Kidney epithelial cell (primary cell): ENCODE measurements around the gene SFMBT2. TPM values are rescaled to one million over a fixed set of nuclear protein-coding genes. Genes with fewer than 3 reads are reported as not detected.
"Not testable (repeated sequence)": the region's sequence is repeated elsewhere in the genome, so short reads cannot be mapped to it uniquely, and the experiment has no call there.

Source experiments
- DNase-seq: peaks from one replicate; pipeline ENCODE4 v3.0.0-alpha.2; 2010; ENCODE audit warnings: low read depth
- H3K27me3 ChIP-seq: 2 replicates; pipeline ENCODE4 v1.6.0; 2011; ENCODE audit warnings: low read length; ENCODE audit not compliant: control insufficient read depth, insufficient read depth
- H3K36me3 ChIP-seq: 2 replicates; pipeline ENCODE4 v1.5.1; 2011; ENCODE audit warnings: low read length; ENCODE audit not compliant: control insufficient read depth, insufficient read depth
- H3K4me3 ChIP-seq: 2 replicates; pipeline ENCODE4 v1.5.1; 2011; ENCODE audit warnings: low read depth, mild to moderate bottlenecking, control low read depth, low read length
- CTCF ChIP-seq: IDR thresholded peaks from 2 replicates; pipeline ENCODE4 v1.5.1; 2011; ENCODE audit warnings: mild to moderate bottlenecking, moderate library complexity, low read length, control low read depth, inconsistent platforms; ENCODE audit not compliant: insufficient read depth, poor library complexity, severe bottlenecking
- total RNA-seq: library from RNA; depleted of rRNA; stranded (reverse); fragments of >200 nt; gene quantifications from 2 replicates; pipeline ENCODE4 v1.2.3, GENCODE V29; 2015

SFMBT2 gene
- total RNA-seq, 1 donor from 2014 or later = 3.1 TPM

DNA sequence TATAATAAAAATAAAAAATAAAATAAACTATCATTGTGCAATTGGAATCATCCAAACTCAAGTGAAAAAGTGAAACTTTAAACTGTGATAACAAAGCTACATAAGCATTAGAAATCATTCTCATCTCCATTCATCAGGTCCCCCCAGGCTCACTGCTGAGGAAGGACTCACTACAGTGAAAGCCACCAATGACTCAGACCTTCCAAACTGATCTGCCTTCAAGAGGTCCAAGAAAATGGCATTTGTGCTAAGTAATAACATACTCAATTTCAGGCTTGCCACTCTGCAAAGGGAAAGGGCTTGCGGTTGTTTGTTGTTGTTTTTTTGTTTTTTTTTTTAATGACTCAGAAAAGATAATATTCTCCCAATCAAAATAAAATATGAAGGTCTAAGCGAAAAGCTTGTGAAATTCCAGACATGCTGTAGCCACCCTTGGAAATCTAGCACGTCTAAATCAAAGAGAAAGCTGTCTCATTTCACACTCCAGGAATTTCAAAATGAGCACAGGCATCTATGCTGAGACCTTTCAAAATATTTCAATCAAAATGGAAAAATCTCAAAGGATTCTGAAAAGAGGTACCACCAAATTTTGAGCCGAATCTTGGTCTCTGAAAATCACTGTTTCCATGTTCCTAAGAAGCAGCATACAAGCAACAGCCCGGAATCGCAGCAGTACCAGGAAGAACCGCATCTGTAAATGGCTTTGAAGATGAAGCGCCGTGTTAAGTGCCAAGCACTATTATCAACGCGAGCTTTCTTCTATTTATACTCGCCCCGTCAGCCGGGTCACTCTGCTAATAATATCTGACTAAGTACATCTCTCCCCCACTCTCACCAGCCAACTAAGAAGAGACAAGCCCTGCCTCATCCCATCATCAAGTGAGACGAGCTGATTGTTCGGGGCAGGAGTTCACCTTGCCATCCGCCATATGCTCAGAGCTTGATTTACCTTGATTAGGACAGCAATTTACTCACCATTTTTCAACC is 13.5 kb downstream of the SFMBT2 start:
- DNase-seq = no peak
- Histone ChIP-seq H3K36me3 (no peaks in the 10 kb centered on the region), H3K27me3 (no peaks in the 10 kb centered on the region), H3K4me3 (no peak overlapping the region)
- no peak for TF ChIP-seq CTCF

- not testable (repeated sequence) for H3K4me3 ChIP-seq
Observed at GRCh38 chr10:7392301-7392700, 18.5 kb downstream of the SFMBT2 start.

DNA sequence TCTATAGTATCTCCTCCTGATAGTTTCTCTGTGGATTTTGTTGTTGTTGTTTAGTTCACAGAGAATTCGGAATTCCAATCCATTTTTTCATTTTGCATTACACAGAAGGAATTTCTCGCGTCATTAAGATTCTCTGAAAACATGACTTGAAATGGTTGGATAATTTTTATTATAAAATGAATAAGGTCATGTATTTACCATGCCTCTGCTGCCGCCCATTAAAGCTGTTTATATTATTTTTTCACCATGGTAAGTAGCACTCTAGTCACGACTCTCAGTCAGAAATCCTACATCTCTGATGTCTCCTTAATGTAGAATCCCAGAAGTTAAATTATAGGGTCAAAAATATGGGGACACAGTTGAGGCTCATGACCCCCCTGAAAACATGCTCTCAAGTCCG is 19.1 kb downstream of the SFMBT2 start:
- H3K27me3 ChIP-seq = no peaks in the 10 kb centered on the region
- no peak for DNase-seq
- H3K4me3 ChIP-seq = no peak overlapping the region
- no peaks in the 10 kb centered on the region for H3K36me3 ChIP-seq
- TF ChIP-seq CTCF = no peak

More at GRCh38 chr10:7392301-7392700, 18.5 kb downstream of the SFMBT2 start:
- not testable (repeated sequence) for H3K36me3 ChIP-seq, H3K27me3 ChIP-seq, DNase-seq

- not testable (repeated sequence) for DNase-seq, H3K4me3 ChIP-seq
Observed at GRCh38 chr10:7390689-7391110, 20.1 kb downstream of the SFMBT2 start.

DNA sequence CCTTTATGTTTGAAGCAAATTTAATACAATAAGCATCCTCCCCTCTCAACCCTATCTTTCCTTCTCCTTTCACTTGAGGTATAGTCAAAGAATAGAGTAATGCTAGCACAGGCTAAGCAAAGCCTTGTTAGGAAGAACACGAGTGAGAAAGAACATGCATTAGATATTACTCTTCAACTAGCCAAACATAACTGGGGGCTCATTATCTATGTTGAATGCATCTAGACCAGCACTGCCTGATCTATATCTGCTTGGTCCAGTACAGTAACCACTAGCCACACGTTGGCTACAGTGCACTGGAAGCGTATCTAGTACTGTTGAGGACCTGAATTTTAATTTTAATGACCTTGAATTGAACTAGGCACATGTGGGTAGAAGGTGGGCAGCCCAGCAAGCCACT is 21.0 kb downstream of the SFMBT2 start:
- DNase-seq = no peak
- Histone ChIP-seq H3K27me3 (no peaks in the 10 kb centered on the region), H3K4me3 (no peak overlapping the region), H3K36me3 (no peaks in the 10 kb centered on the region)
- no peak for TF ChIP-seq CTCF

More at GRCh38 chr10:7390689-7391110, 20.1 kb downstream of the SFMBT2 start:
- not testable (repeated sequence) for H3K36me3 ChIP-seq, H3K27me3 ChIP-seq

- no peak for DNase-seq
- Histone ChIP-seq H3K4me3 (no peak overlapping the region), H3K27me3 (no peaks in the 10 kb centered on the region), H3K36me3 (no peaks in the 10 kb centered on the region)
- TF ChIP-seq CTCF = no peak
Observed at GRCh38 chr10:7389346-7389745, 21.5 kb downstream of the SFMBT2 start.
